ENCODE data around the gene UGT2A1. TPM values are rescaled to one million over a fixed set of nuclear protein-coding genes. Genes with fewer than 3 reads are reported as not detected.
A peak's percentile ranks its signal among the peaks of the same experiment; 100 is the strongest.

UGT2A1 gene
- total and polyA plus RNA-seq, 2 donors (not counting 1 experiment from before 2014, with no cell fraction given), result not detected

DNA sequence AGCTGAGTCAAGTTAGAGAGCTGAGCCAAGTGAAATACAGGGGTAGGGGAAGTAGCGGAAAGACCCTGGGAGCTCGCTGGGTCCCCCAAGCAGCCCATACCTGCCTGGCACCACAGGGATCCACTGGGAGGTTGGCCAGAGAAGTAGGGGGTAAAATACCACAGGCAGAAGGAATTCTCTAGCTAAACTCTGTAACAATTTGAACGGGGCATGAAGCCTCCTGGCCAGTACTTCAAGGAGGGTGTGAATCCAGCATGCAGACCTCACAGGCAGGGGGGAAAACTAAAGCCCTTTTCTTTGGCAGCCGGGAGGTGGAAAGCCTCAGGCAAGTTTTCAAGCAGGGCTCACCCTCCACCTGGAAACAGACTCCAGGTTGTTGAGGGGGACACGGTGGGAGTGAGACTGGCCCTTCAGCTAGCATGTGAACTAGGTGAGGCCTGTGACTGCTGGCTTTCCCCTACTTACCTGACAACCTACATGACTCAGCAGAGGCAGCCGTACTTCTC is 3.7 kb upstream of the UGT2A1 start:
- Histone ChIP-seq H3K36me3 (ENCODE audit: control insufficient read depth, insufficient read depth, low read length) (no peaks in the 10 kb centered on the region), H3K4me1 (ENCODE audit: control insufficient read depth, extremely low read depth, insufficient read depth, low read length) (no peaks in the 10 kb centered on the region), H3K27ac (ENCODE audit: insufficient read depth, low read length) (no peak overlapping the region), H3K9ac (ENCODE audit: insufficient read depth, low read length) (no peak overlapping the region), H4K20me1 (ENCODE audit: control insufficient read depth, extremely low read depth, insufficient read depth, low read length) (no peaks in the 10 kb centered on the region), H3K4me3 (replicated peaks in 1 of 4; ENCODE audit: control extremely low read depth in 1 of 4, insufficient read depth in 1 of 4, low read depth in 3 of 4, low read length in 4 of 4) (no peak overlapping the region), H3K9me3 (ENCODE audit: control insufficient read depth, insufficient read depth, low read depth, low read length) (no peaks in the 10 kb centered on the region), H2AFZ (ENCODE audit: low read length) (no peak overlapping the region), H3K4me2 (ENCODE audit: extremely low read depth, insufficient read depth, low read length) (no peak overlapping the region), H3K79me2 (ENCODE audit: control insufficient read depth, insufficient read depth, low read length) (no peaks in the 10 kb centered on the region), H3K27me3 (ENCODE audit: control insufficient read depth, insufficient read depth, low read length) (no peaks in the 10 kb centered on the region)
- TF ChIP-seq, protein P1, sequence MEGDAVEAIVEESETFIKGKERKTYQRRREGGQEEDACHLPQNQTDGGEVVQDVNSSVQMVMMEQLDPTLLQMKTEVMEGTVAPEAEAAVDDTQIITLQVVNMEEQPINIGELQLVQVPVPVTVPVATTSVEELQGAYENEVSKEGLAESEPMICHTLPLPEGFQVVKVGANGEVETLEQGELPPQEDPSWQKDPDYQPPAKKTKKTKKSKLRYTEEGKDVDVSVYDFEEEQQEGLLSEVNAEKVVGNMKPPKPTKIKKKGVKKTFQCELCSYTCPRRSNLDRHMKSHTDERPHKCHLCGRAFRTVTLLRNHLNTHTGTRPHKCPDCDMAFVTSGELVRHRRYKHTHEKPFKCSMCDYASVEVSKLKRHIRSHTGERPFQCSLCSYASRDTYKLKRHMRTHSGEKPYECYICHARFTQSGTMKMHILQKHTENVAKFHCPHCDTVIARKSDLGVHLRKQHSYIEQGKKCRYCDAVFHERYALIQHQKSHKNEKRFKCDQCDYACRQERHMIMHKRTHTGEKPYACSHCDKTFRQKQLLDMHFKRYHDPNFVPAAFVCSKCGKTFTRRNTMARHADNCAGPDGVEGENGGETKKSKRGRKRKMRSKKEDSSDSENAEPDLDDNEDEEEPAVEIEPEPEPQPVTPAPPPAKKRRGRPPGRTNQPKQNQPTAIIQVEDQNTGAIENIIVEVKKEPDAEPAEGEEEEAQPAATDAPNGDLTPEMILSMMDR (conservative IDR thresholded peaks at IDR 0.05 in 1 of 2, IDR thresholded peaks at IDR 0.05 in 1 of 2; ENCODE audit: low read depth in 1 of 2, low read length in 2 of 2), result no peak
- DNase-seq (ENCODE audit: low read depth in 2 of 2), result no peak

DNA sequence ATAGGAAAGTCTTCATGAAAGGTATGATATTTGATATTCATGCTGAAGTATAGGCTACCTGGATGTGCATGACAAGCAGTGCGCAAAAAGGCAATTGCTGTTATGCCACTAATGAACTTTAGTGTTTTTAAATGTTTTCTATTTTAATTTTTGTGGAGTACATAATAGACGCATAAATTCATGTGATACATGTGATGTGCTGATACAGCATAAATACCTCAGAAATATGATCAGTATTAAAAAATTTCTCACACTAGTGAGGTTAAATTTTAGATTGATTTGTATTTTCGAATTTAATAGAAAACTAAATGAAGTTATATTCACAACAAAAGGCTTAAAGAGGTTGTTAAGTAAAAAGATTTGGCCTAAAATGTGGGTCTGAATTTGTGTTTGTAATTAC is 2.2 kb downstream of the UGT2A1 start:
- no peaks in the 10 kb centered on the region for H4K20me1 ChIP-seq (ENCODE audit: control insufficient read depth, extremely low read depth, insufficient read depth, low read length)
- no peak overlapping the region for H3K4me3 ChIP-seq (replicated peaks in 1 of 4; ENCODE audit: control extremely low read depth in 1 of 4, insufficient read depth in 1 of 4, low read depth in 3 of 4, low read length in 4 of 4)
- H3K27me3 ChIP-seq (ENCODE audit: control insufficient read depth, insufficient read depth, low read length), result no peaks in the 10 kb centered on the region
- H3K27ac ChIP-seq (ENCODE audit: insufficient read depth, low read length), result no peak overlapping the region
- H3K79me2 ChIP-seq (ENCODE audit: control insufficient read depth, insufficient read depth, low read length), result no peaks in the 10 kb centered on the region
- no peaks in the 10 kb centered on the region for H3K9me3 ChIP-seq (ENCODE audit: control insufficient read depth, insufficient read depth, low read depth, low read length)
- DNase-seq (ENCODE audit: low read depth in 2 of 2), result no peak
- no peak overlapping the region for H2AFZ ChIP-seq (ENCODE audit: low read length)
- no peak overlapping the region for H3K4me2 ChIP-seq (ENCODE audit: extremely low read depth, insufficient read depth, low read length)
- TF ChIP-seq EZH2 (IDR thresholded peaks at IDR 0.05; ENCODE audit: low read length, missing control alignments), result no peak
- TF ChIP-seq, protein P1 (conservative IDR thresholded peaks at IDR 0.05 in 1 of 2, IDR thresholded peaks at IDR 0.05 in 1 of 2; ENCODE audit: low read depth in 1 of 2, low read length in 2 of 2), result no peak
- no peaks in the 10 kb centered on the region for H3K36me3 ChIP-seq (ENCODE audit: control insufficient read depth, insufficient read depth, low read length)
- H3K4me1 ChIP-seq (ENCODE audit: control insufficient read depth, extremely low read depth, insufficient read depth, low read length), result no peaks in the 10 kb centered on the region
- no peak overlapping the region for H3K9ac ChIP-seq (ENCODE audit: insufficient read depth, low read length)

DNA sequence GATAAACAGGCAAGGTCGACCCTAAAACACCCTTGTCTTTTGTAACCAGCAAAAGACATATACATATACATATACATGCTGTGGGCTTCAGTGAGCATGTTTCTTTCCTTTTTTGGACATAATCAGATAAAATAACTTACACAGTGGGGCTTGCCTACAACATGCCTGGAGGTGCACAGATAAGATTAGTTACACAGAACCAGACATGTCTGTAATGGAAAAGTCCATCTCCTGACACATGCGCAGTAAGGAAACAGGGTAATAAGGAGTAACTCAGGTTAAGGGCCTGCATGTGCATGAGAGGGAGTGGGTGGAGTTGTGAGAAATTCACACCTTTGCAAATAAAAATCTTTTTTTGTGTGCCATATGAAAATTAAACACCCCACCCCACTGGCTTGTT is 3.4 kb downstream of the UGT2A1 start:
- Histone ChIP-seq H3K27ac (ENCODE audit: insufficient read depth, low read length) (no peak overlapping the region), H3K9me3 (ENCODE audit: control insufficient read depth, insufficient read depth, low read depth, low read length) (no peaks in the 10 kb centered on the region), H3K79me2 (ENCODE audit: control insufficient read depth, insufficient read depth, low read length) (no peaks in the 10 kb centered on the region), H3K4me2 (ENCODE audit: extremely low read depth, insufficient read depth, low read length) (no peak overlapping the region), H3K4me3 (replicated peaks in 1 of 4; ENCODE audit: control extremely low read depth in 1 of 4, insufficient read depth in 1 of 4, low read depth in 3 of 4, low read length in 4 of 4) (no peak overlapping the region), H4K20me1 (ENCODE audit: control insufficient read depth, extremely low read depth, insufficient read depth, low read length) (no peaks in the 10 kb centered on the region), H2AFZ (ENCODE audit: low read length) (no peak overlapping the region), H3K27me3 (ENCODE audit: control insufficient read depth, insufficient read depth, low read length) (no peaks in the 10 kb centered on the region), H3K9ac (ENCODE audit: insufficient read depth, low read length) (no peak overlapping the region), H3K36me3 (ENCODE audit: control insufficient read depth, insufficient read depth, low read length) (no peaks in the 10 kb centered on the region), H3K4me1 (ENCODE audit: control insufficient read depth, extremely low read depth, insufficient read depth, low read length) (no peaks in the 10 kb centered on the region)
- TF ChIP-seq, protein P1 (conservative IDR thresholded peaks at IDR 0.05 in 1 of 2, IDR thresholded peaks at IDR 0.05 in 1 of 2; ENCODE audit: low read depth in 1 of 2, low read length in 2 of 2), result no peak
- TF ChIP-seq EZH2 (IDR thresholded peaks at IDR 0.05; ENCODE audit: low read length, missing control alignments), result no peak
- DNase-seq (ENCODE audit: low read depth in 2 of 2), result peak in 1 of 2 donors; percentile 2
